ENCODE results near the gene MRNIP. TPM values are rescaled to one million over a fixed set of nuclear protein-coding genes. Genes with fewer than 3 reads are reported as not detected.

Gene MRNIP
- total and polyA plus RNA-seq, 2 of the 4 experiments (the other 2 are of a cell fraction), result 6.6 to 24.7 TPM

GRCh38 chr5:179803651-179804554 is 54.7 kb downstream of the MRNIP start:
- Histone ChIP-seq H3K4ac (ENCODE audit: low read depth, low read length) (0 out of 2 replicates have a peak overlapping the region, but pooled peaks have one; percentile 29), H3K79me1 (ENCODE audit: low read depth in 1 of 2, low read length in 2 of 2) (peaks cover 26 to 68% of the 10 kb centered on the region in 2 experiments), H4K5ac (ENCODE audit: low read depth, low read length) (no peak overlapping the region), H3K9ac (ENCODE audit: low read depth, low read length) (no peak overlapping the region), H4K8ac (ENCODE audit: low read depth in 2 of 2, low read length in 2 of 2) (no peak overlapping the region; a peak in 1 of 4 replicates), H3K4me1 (ENCODE audit: control insufficient read depth, insufficient read depth, low read length) (peaks cover 20% of the 10 kb centered on the region), H2BK5ac (ENCODE audit: low read depth, low read length, poor library complexity, severe bottlenecking) (no peak overlapping the region), H4K20me1 (ENCODE audit: insufficient read depth, low read length) (peaks cover 45% of the 10 kb centered on the region), H3K36me3 (ENCODE audit: control insufficient read depth, insufficient read depth, low read length) (peaks cover 31% of the 10 kb centered on the region), H3K27ac (ENCODE audit: insufficient read depth, low read length) (peak overlapping the region; percentile 41; the same call in 1 of the 2 replicates), H4K91ac (ENCODE audit: insufficient read depth, low read depth, low read length) (no peak overlapping the region), H3K4me2 (ENCODE audit: low read depth, low read length) (peak overlapping the region; percentile 2; the same call in 1 of the 2 replicates), H2BK15ac (ENCODE audit: low read depth, low read length) (no peak overlapping the region), H3K9me3 (ENCODE audit: control insufficient read depth, insufficient read depth, low read length) (no peaks in the 10 kb centered on the region), H3K18ac (ENCODE audit: low read depth, low read length) (no peak overlapping the region), H3K27me3 (ENCODE audit: control insufficient read depth, insufficient read depth, low read length) (no peaks in the 10 kb centered on the region), H2AFZ (replicated peaks; ENCODE audit: low read length, poor library complexity) (no peak overlapping the region), H3K14ac (replicated peaks; ENCODE audit: low read depth, low read length) (no peak overlapping the region; the same call in 1 of the 2 replicates), H3K56ac (ENCODE audit: extremely low read depth, insufficient read depth, low read length) (no peak overlapping the region), H2BK20ac (ENCODE audit: low read depth, low read length) (no peak overlapping the region), H2AK5ac (ENCODE audit: low read depth, low read length) (peak overlapping the region; percentile 60; the same call in 1 of the 2 replicates), H3K23ac (ENCODE audit: low read depth, low read length) (peak overlapping the region; percentile 69), H3K4me3 (ENCODE audit: insufficient read depth, low read depth, low read length) (no peak overlapping the region), H2BK120ac (ENCODE audit: low read depth, low read length) (no peak overlapping the region; the same call in 1 of the 2 replicates), H3K9me1 (ENCODE audit: insufficient read depth, low read length) (0 out of 2 replicates have a peak, but pooled peaks cover 2% of the 10 kb centered on the region), H2AK9ac (replicated peaks; ENCODE audit: low read depth, low read length, poor library complexity) (peak overlapping the region; percentile 79)
- no TSS peak for BruUV-seq (replicated peaks)
- peak; percentile 59; the same call in 1 of the 2 replicates for TF ChIP-seq MXI1 (IDR thresholded peaks at IDR 0.05; ENCODE audit: borderline replicate concordance, low read depth, low read length)
- no peak for TF ChIP-seq RAD21 (IDR thresholded peaks at IDR 0.05; ENCODE audit: low read length)
- dilution Hi-C loops (cut with HindIII; ENCODE audit: low sequenced_read_pairs, unreplicated experiment) (no loop called here), in situ Hi-C loops (cut with MboI; ENCODE audit: low sequenced_read_pairs) (no loop called here), intact Hi-C loops (cut with micrococcal nuclease) (loop anchor here (5.0 kb wide), 1 partner anchor 103 kb away; the partner anchor contains the start of gene TBC1D9B)
- POLR2A ChIA-PET (ENCODE audit: unreplicated experiment), result no interaction called here
- CTCF ChIA-PET, result no interaction called here
- DNase-seq (peak; percentile 41), ATAC-seq (ENCODE audit: low read depth) (no peak)
- 100% methylated on average over 3 of the region's 18 CpGs; no CpG with 5 or more reads in 1 of the 2 experiments for WGBS, 2 experiments (ENCODE audit: extremely low coverage in 2 of 2, insufficient read length in 1 of 2)

All from IMR-90 (cell line).